KBM-7 (cell line): Measurements from ENCODE around the gene DSTN.

Experiments used
- DNase-seq: peaks from one replicate; pipeline ENCODE4 v3.0.0-alpha.2; 2015
- in situ Hi-C: fragments of 300-500 bp; cut with MboI; formaldehyde crosslinking; loops from 2 replicates; pipeline ENCODE4 v1.14.3; 2020; ENCODE audit warnings: low sequenced_read_pairs, low pct_unique_long_range_greater_than_20kb, mixed read lengths

DSTN gene

GRCh38 chr20:17631576-17632319 is 61.9 kb downstream of the DSTN start:
- DNase-seq: no peak
- in situ Hi-C loops: no loop called here

GRCh38 chr20:17633221-17633849 is 63.5 kb downstream of the DSTN start:
- no peak for DNase-seq
- in situ Hi-C loops: no loop called here

GRCh38 chr20:17633850-17634500 is 64.1 kb downstream of the DSTN start:
- in situ Hi-C loops: no loop called here
- DNase-seq: no peak

- in situ Hi-C loops: no loop called here
- DNase-seq: no peak
Measured at GRCh38 chr20:17634661-17635331, 64.9 kb downstream of the DSTN start.

- in situ Hi-C loops: no loop called here
- DNase-seq: no peak
Measured at GRCh38 chr20:17635332-17636244, 65.7 kb downstream of the DSTN start.

- in situ Hi-C loops: no loop called here
- DNase-seq: no peak
Measured at GRCh38 chr20:17636523-17637412, 66.9 kb downstream of the DSTN start.

GRCh38 chr20:17637413-17637780 is 67.5 kb downstream of the DSTN start:
- in situ Hi-C loops: no loop called here
- DNase-seq: no peak

GRCh38 chr20:17637985-17638640 is 68.2 kb downstream of the DSTN start:
- in situ Hi-C loops: no loop called here

GRCh38 chr20:17638835-17639407 is 69.0 kb downstream of the DSTN start:
- DNase-seq: no peak
- in situ Hi-C loops: no loop called here

More at GRCh38 chr20:17637985-17638640, 68.2 kb downstream of the DSTN start:
- no peak for DNase-seq

GRCh38 chr20:17640146-17640874 is 70.4 kb downstream of the DSTN start:
- in situ Hi-C loops: no loop called here
- no peak for DNase-seq

GRCh38 chr20:17640875-17641378 is 71.1 kb downstream of the DSTN start:
- in situ Hi-C loops: no loop called here
- no peak for DNase-seq

GRCh38 chr20:17641520-17641964 is 71.7 kb downstream of the DSTN start:
- in situ Hi-C loops: no loop called here
- no peak for DNase-seq

- in situ Hi-C loops: no loop called here
- no peak for DNase-seq
Measured at GRCh38 chr20:17641993-17642392, 72.1 kb downstream of the DSTN start.

GRCh38 chr20:17642404-17643269 is 72.8 kb downstream of the DSTN start:
- in situ Hi-C loops: no loop called here
- no peak for DNase-seq

- no peak for DNase-seq
- in situ Hi-C loops: no loop called here
Measured at GRCh38 chr20:17643531-17644188, 73.8 kb downstream of the DSTN start.
